ENCODE results near the gene TUBGCP4. TPM values are rescaled to one million over a fixed set of nuclear protein-coding genes. Genes with fewer than 3 reads are reported as not detected.

The TUBGCP4 gene
- polyA plus RNA-seq, 3 donors, result 4.7 to 7.6 (median 6.1) TPM

DNA sequence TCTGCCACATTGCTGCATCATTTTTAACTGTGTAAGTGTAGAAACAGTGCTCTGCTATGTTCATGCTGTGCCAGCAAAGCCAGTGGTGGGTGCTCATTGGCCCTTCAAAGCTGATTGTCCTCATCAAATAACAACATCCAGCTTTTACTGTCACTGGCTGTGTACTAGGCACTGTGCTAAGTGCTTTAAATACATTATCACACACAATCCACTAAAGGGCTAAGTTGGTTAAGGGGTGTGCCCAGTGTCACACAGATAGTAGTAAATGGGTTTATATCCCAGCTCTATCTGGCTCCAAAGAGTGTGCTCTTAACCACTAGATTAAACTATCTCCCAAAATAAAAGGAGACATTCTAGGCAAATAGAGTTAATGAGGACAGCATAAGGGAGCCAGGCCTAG, 7.7 kb downstream of the TUBGCP4 start:
- Histone ChIP-seq H3K27me3 (ENCODE audit: control insufficient read depth in 2 of 2, insufficient read depth in 2 of 2, low read length in 2 of 2) (no peaks in the 10 kb centered on the region), H2AFZ (ENCODE audit: insufficient read depth, low read depth, low read length, poor library complexity, severe bottlenecking) (no peak overlapping the region), H3K9ac (ENCODE audit: insufficient read depth, low read length, poor library complexity, severe bottlenecking) (no peak overlapping the region), H3K4me3 (replicated peaks in 1 of 3; ENCODE audit: low read depth in 2 of 3, low read length in 3 of 3) (no peak overlapping the region), H4K20me1 (ENCODE audit: insufficient read depth, low read length) (no peaks in the 10 kb centered on the region), H3K36me3 (replicated peaks in 1 of 2; ENCODE audit: control insufficient read depth in 1 of 2, insufficient read depth in 2 of 2, low read length in 2 of 2) (peaks cover 23 to 64% of the 10 kb centered on the region in 2 donors), H3K4me2 (replicated peaks; ENCODE audit: extremely low read depth, low read length, poor library complexity, severe bottlenecking) (no peak overlapping the region), H3K9me3 (replicated peaks in 1 of 2; ENCODE audit: control insufficient read depth in 1 of 2, insufficient read depth in 1 of 2, low read length in 2 of 2) (no peaks in the 10 kb centered on the region), H3K27ac (ENCODE audit: low read depth in 1 of 2, low read length in 2 of 2) (no peak overlapping the region), H3K4me1 (ENCODE audit: control insufficient read depth in 1 of 2, insufficient read depth in 2 of 2, low read length in 2 of 2) (no peaks in the 10 kb centered on the region), H3K79me2 (ENCODE audit: insufficient read depth, low read length) (no peaks in the 10 kb centered on the region)
- Mint-ChIP-seq H3K27me3 (ENCODE audit: low read depth in 3 of 3) (no peaks in the 10 kb centered on the region), H3K27ac (peak overlapping the region in 2 of 7 donors; percentile 6 to 58), H3K9me3 (peaks cover 0 to 3% (median 0%) of the 10 kb centered on the region in 7 donors), H3K4me1 (peaks cover 2% of the 10 kb centered on the region), H3K4me3 (no peak overlapping the region), H3K36me3 (peaks cover 40 to 48% of the 10 kb centered on the region in 2 donors)
- no peak for DNase-seq
- TF ChIP-seq, protein P1, sequence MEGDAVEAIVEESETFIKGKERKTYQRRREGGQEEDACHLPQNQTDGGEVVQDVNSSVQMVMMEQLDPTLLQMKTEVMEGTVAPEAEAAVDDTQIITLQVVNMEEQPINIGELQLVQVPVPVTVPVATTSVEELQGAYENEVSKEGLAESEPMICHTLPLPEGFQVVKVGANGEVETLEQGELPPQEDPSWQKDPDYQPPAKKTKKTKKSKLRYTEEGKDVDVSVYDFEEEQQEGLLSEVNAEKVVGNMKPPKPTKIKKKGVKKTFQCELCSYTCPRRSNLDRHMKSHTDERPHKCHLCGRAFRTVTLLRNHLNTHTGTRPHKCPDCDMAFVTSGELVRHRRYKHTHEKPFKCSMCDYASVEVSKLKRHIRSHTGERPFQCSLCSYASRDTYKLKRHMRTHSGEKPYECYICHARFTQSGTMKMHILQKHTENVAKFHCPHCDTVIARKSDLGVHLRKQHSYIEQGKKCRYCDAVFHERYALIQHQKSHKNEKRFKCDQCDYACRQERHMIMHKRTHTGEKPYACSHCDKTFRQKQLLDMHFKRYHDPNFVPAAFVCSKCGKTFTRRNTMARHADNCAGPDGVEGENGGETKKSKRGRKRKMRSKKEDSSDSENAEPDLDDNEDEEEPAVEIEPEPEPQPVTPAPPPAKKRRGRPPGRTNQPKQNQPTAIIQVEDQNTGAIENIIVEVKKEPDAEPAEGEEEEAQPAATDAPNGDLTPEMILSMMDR (IDR thresholded peaks at IDR 0.05), result no peak
- intact Hi-C loops (cut with micrococcal nuclease), result no loop called here

DNA sequence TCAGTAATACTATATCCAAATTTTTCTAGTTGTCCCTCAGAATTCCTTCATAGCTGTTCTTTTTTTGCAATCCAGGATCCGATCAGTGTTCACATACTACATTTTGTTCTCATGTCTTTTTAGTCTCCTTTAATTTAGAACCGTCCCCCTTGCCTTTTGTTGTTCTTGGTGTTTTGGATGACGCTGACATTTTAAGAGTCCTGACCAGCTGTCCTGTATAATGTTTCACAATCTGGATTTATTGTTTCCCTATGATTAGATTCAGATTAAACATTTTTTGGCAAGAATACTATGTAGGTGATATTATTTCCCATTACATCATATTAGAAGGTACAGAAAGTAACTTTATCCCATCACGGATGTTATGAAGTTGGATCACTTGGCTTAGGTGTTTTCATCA, 11.4 kb downstream of the TUBGCP4 start:
- Histone ChIP-seq H4K20me1 (ENCODE audit: insufficient read depth, low read length) (no peaks in the 10 kb centered on the region), H3K4me2 (replicated peaks; ENCODE audit: extremely low read depth, low read length, poor library complexity, severe bottlenecking) (no peak overlapping the region), H3K9ac (ENCODE audit: insufficient read depth, low read length, poor library complexity, severe bottlenecking) (no peak overlapping the region), H3K9me3 (replicated peaks in 1 of 2; ENCODE audit: control insufficient read depth in 1 of 2, insufficient read depth in 1 of 2, low read length in 2 of 2) (no peaks in the 10 kb centered on the region), H3K4me3 (replicated peaks in 1 of 3; ENCODE audit: low read depth in 2 of 3, low read length in 3 of 3) (no peak overlapping the region), H2AFZ (ENCODE audit: insufficient read depth, low read depth, low read length, poor library complexity, severe bottlenecking) (no peak overlapping the region), H3K27ac (ENCODE audit: low read depth in 1 of 2, low read length in 2 of 2) (no peak overlapping the region), H3K27me3 (ENCODE audit: control insufficient read depth in 2 of 2, insufficient read depth in 2 of 2, low read length in 2 of 2) (no peaks in the 10 kb centered on the region), H3K36me3 (replicated peaks in 1 of 2; ENCODE audit: control insufficient read depth in 1 of 2, insufficient read depth in 2 of 2, low read length in 2 of 2) (peaks cover 50 to 90% of the 10 kb centered on the region in 2 donors), H3K4me1 (ENCODE audit: control insufficient read depth in 1 of 2, insufficient read depth in 2 of 2, low read length in 2 of 2) (no peaks in the 10 kb centered on the region), H3K79me2 (ENCODE audit: insufficient read depth, low read length) (no peaks in the 10 kb centered on the region)
- no peaks in the 10 kb centered on the region for H3K4me1 Mint-ChIP-seq
- no CpG with 5 or more reads among the region's 4 CpGs for WGBS (ENCODE audit: insufficient coverage)
- no peak for DNase-seq
- H3K27ac Mint-ChIP-seq, result no peak overlapping the region
- H3K4me3 Mint-ChIP-seq, result no peak overlapping the region
- TF ChIP-seq, protein P1 (IDR thresholded peaks at IDR 0.05), result no peak
- no peaks in the 10 kb centered on the region for H3K27me3 Mint-ChIP-seq (ENCODE audit: low read depth in 3 of 3)
- peaks cover 72 to 79% of the 10 kb centered on the region in 2 donors for H3K36me3 Mint-ChIP-seq
- peaks cover 0 to 3% (median 0%) of the 10 kb centered on the region in 7 donors for H3K9me3 Mint-ChIP-seq
- intact Hi-C loops (cut with micrococcal nuclease), result no loop called here

Data from CD14-positive monocyte (primary cell).